PC-3 (cell line): Measurements from ENCODE around the gene POLR3C. TPM values are rescaled to one million over a fixed set of nuclear protein-coding genes. Genes with fewer than 3 reads are reported as not detected.

Source experiments
- ATAC-seq: fragments of 200-7000 bp; cut with Tn5 transposase; 2 replicates; pipeline ENCODE4 v1.9.1; 2020; ENCODE audit warnings: mild to moderate bottlenecking, moderate library complexity
- BruUV-seq: library from RNA; stranded (reverse); fragments of 400-500 nt; replicated peaks from 2 replicates; lab custom pipeline; 2021; lab: Mats Ljungman, UMichigan
- CTCF ChIA-PET: fragments of 300-600 bp; sonication (Branson Sonifier 250); formaldehyde crosslinking; loops from one replicate; lab custom pipeline; 2022; ENCODE audit warnings: antibody characterized with exemption; lab: Charles Lee
- POLR2A ChIA-PET: fragments of 300-600 bp; sonication (Branson Sonifier 250); formaldehyde crosslinking; loops from one replicate; lab custom pipeline; 2022; ENCODE audit warnings: antibody characterized with exemption; ENCODE audit not compliant: unreplicated experiment; lab: Charles Lee
- DNase-seq: peaks from one replicate; pipeline ENCODE4 v3.0.0-alpha.2; 2015
- H2AFZ ChIP-seq: fragments of 300-600 bp; sonication (generic); 2 replicates; pipeline ENCODE4 v1.6.0; 2016; ENCODE audit warnings: antibody characterized with exemption, low read length
- H3F3A ChIP-seq: fragments of 300-600 bp; sonication (generic); one replicate; pipeline ENCODE4 v1.6.0; 2017; ENCODE audit warnings: antibody characterized with exemption, low read length, control low read depth, mild to moderate bottlenecking; ENCODE audit not compliant: unreplicated experiment
- H3K27ac ChIP-seq: fragments of 300-600 bp; sonication (generic); 2 replicates; pipeline ENCODE4 v1.5.1; 2016; ENCODE audit warnings: mild to moderate bottlenecking, low read length
- H3K27me3 ChIP-seq: fragments of 300-600 bp; sonication (generic); 2 replicates; pipeline ENCODE4 v1.6.1; 2016; ENCODE audit warnings: low read length, mixed read lengths
- H3K36me3 ChIP-seq: fragments of 300-600 bp; sonication (generic); 2 replicates; pipeline ENCODE4 v1.6.1; 2016; ENCODE audit warnings: low read depth, mixed run types, low read length, mixed read lengths
- H3K4me1 ChIP-seq: fragments of 300-600 bp; sonication (generic); 2 replicates; pipeline ENCODE4 v1.5.1; 2016; ENCODE audit warnings: low read length; ENCODE audit not compliant: insufficient read depth
- H3K4me2 ChIP-seq: fragments of 300-600 bp; sonication (generic); 2 replicates; pipeline ENCODE4 v1.6.0; 2016; ENCODE audit warnings: low read length
- H3K4me3 ChIP-seq: fragments of 300-600 bp; sonication (generic); 2 replicates; pipeline ENCODE4 v1.5.1; 2016; ENCODE audit warnings: mild to moderate bottlenecking, low read length, mixed read lengths
- H3K79me2 ChIP-seq: fragments of 300-600 bp; sonication (generic); 2 replicates; pipeline ENCODE4 v1.6.1; 2017; ENCODE audit warnings: low read length, mixed read lengths
- H3K9ac ChIP-seq: fragments of 300-600 bp; sonication (generic); 2 replicates; pipeline ENCODE4 v1.6.0; 2016; ENCODE audit warnings: mild to moderate bottlenecking, low read length
- H3K9me2 ChIP-seq: fragments of 300-600 bp; sonication (generic); replicated peaks from 2 replicates; pipeline ENCODE4 v1.6.1; 2016; ENCODE audit warnings: mixed run types, low read length, mixed read lengths
- H3K9me3 ChIP-seq: fragments of 300-600 bp; sonication (generic); 2 replicates; pipeline ENCODE4 v1.6.1; 2016; ENCODE audit warnings: low read length, mixed read lengths
- H4K20me1 ChIP-seq: fragments of 300-600 bp; sonication (generic); 2 replicates; pipeline ENCODE4 v1.6.1; 2016; ENCODE audit warnings: low read length, mixed read lengths
- CTCF ChIP-seq: fragments of 300-600 bp; sonication (generic); conservative IDR thresholded peaks from 2 replicates; pipeline ENCODE4 v1.5.1; 2017; ENCODE audit warnings: antibody characterized with exemption, low read depth, mild to moderate bottlenecking, low read length
- EZH2 ChIP-seq: fragments of 300-600 bp; sonication (generic); IDR thresholded peaks from one replicate; pipeline ENCODE4 v1.6.1; 2017; ENCODE audit warnings: antibody characterized with exemption, mild to moderate bottlenecking, low read length; ENCODE audit not compliant: unreplicated experiment
- EZH2phosphoT487 ChIP-seq: fragments of 300-600 bp; sonication (generic); IDR thresholded peaks from 2 replicates; pipeline ENCODE4 v1.6.1; 2018; ENCODE audit warnings: mild to moderate bottlenecking, antibody characterized with exemption, low read length, borderline replicate concordance
- intact Hi-C: fragments of 100-400 bp; cut with micrococcal nuclease; formaldehyde crosslinking; loops from 2 replicates; pipeline ENCODE4 v1.9.0; 2023
- total RNA-seq: library from RNA; depleted of rRNA; stranded (reverse); fragments of >200 nt; gene quantifications from 2 replicates; pipeline ENCODE4 v1.2.3, GENCODE V29; 2014

The POLR3C gene
- total RNA-seq, 1 experiment from 2014 or later = 41.5 TPM

- no peaks in the 10 kb centered on the region for H4K20me1 ChIP-seq
- TF ChIP-seq EZH2 = no peak
- TF ChIP-seq CTCF = no peak
- TF ChIP-seq EZH2phosphoT487 = no peak
- intact Hi-C loops = no loop called here
- no peak for ATAC-seq
- peaks cover 10% of the 10 kb centered on the region for H3F3A ChIP-seq
- H3K27ac ChIP-seq = no peak overlapping the region
- H3K4me3 ChIP-seq = no peak overlapping the region
- BruUV-seq = no TSS peak
- H3K27me3 ChIP-seq = no peaks in the 10 kb centered on the region
- no peaks in the 10 kb centered on the region for H3K9me3 ChIP-seq
- no peaks in the 10 kb centered on the region for H3K9me2 ChIP-seq
- CTCF ChIA-PET = no interaction called here
- no peaks in the 10 kb centered on the region for H3K36me3 ChIP-seq
- H2AFZ ChIP-seq = no peak overlapping the region
- H3K79me2 ChIP-seq = no peaks in the 10 kb centered on the region
- POLR2A ChIA-PET = no interaction called here
- H3K9ac ChIP-seq = no peak overlapping the region
- no peak overlapping the region for H3K4me2 ChIP-seq
- no peak for DNase-seq
- H3K4me1 ChIP-seq = peaks cover 42% of the 10 kb centered on the region
These were observed 62.8 kb downstream of the POLR3C start for GRCh38 chr1:145886816-145887215.

DNA sequence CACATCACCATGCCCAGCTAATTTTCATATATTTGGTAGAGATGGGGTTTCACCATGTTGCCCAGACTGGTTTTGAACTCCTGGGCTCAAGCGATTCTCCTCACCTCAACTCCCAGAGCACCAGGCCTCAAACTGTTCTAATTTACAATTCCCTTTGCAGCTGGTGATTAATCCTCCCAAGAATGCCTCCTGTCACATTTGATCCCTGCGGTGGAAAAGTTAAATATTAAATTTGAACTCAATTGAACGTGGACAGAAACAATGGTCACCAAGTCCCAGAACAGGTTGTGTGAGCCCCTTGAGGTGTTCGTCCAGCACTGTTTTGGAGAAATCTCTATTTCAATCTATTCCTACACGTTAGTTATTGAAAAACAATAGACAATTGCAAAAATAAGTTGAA is 63.6 kb downstream of the POLR3C start:
- no peak overlapping the region for H3K4me3 ChIP-seq
- no peak for TF ChIP-seq EZH2
- H3K36me3 ChIP-seq = no peaks in the 10 kb centered on the region
- H3K9me2 ChIP-seq = no peaks in the 10 kb centered on the region
- ATAC-seq (no peak), DNase-seq (peak; percentile 66)
- POLR2A ChIA-PET = no interaction called here
- no peak overlapping the region for H3K4me2 ChIP-seq
- H3F3A ChIP-seq = peaks cover 10% of the 10 kb centered on the region
- H3K4me1 ChIP-seq = peaks cover 46% of the 10 kb centered on the region
- H4K20me1 ChIP-seq = no peaks in the 10 kb centered on the region
- no peaks in the 10 kb centered on the region for H3K9me3 ChIP-seq
- intact Hi-C loops = no loop called here
- H3K9ac ChIP-seq = no peak overlapping the region
- H3K79me2 ChIP-seq = no peaks in the 10 kb centered on the region
- H3K27me3 ChIP-seq = no peaks in the 10 kb centered on the region
- BruUV-seq = no TSS peak
- H3K27ac ChIP-seq = no peak overlapping the region
- H2AFZ ChIP-seq = no peak overlapping the region
- CTCF ChIA-PET = interaction anchor here (0.7 kb wide), 1 partner anchor 29 kb away, joined by 3 read pairs; the partner anchor contains the start of gene PIAS3

DNA sequence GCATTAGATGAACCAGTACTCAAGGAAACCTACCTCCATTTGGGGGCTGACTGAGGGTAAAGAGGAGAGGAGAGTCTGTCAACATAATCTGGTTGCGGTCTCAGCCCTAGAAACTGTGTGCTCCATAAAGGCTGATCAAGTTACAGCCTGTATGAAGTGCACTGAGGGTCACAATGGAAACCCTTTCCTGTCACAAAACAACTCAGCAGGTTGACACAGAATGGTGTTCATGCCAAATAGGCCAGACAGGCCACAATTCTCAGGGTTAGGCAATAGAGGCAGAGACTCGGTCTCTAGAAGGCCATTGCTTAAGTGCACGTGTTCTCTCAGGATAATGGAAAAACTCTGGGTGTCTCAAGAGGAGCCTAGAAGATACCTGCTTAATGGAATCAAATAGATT is 65.7 kb downstream of the POLR3C start:
- H3K27me3 ChIP-seq = no peaks in the 10 kb centered on the region
- no TSS peak for BruUV-seq
- intact Hi-C loops = no loop called here
- H4K20me1 ChIP-seq = no peaks in the 10 kb centered on the region
- DNase-seq (peak; percentile 15), ATAC-seq (no peak)
- ChIA-PET CTCF (no interaction called here), POLR2A (no interaction called here)
- no peaks in the 10 kb centered on the region for H3K9me3 ChIP-seq
- H3K4me3 ChIP-seq = no peak overlapping the region
- no peak for TF ChIP-seq CTCF
- no peak for TF ChIP-seq EZH2phosphoT487
- no peak for TF ChIP-seq EZH2
- no peak overlapping the region for H3K4me2 ChIP-seq
- no peak overlapping the region for H2AFZ ChIP-seq
- H3K79me2 ChIP-seq = no peaks in the 10 kb centered on the region
- H3K36me3 ChIP-seq = no peaks in the 10 kb centered on the region
- no peaks in the 10 kb centered on the region for H3K9me2 ChIP-seq
- peaks cover 54% of the 10 kb centered on the region for H3K4me1 ChIP-seq
- H3F3A ChIP-seq = peaks cover 10% of the 10 kb centered on the region
- H3K27ac ChIP-seq = peak overlapping the region; percentile 95; the same call in 1 of the 2 replicates
- H3K9ac ChIP-seq = no peak overlapping the region
